GM21576 (cell line): ENCODE data around the gene MCRIP1.

Experiments
- ATAC-seq: cut with Tn5 transposase; IDR thresholded peaks from one replicate; pipeline ENCODE4 v1.9.1; 2021; ENCODE audit warnings: mild to moderate bottlenecking, moderate library complexity; ENCODE audit not compliant: unreplicated experiment

Gene MCRIP1

DNA sequence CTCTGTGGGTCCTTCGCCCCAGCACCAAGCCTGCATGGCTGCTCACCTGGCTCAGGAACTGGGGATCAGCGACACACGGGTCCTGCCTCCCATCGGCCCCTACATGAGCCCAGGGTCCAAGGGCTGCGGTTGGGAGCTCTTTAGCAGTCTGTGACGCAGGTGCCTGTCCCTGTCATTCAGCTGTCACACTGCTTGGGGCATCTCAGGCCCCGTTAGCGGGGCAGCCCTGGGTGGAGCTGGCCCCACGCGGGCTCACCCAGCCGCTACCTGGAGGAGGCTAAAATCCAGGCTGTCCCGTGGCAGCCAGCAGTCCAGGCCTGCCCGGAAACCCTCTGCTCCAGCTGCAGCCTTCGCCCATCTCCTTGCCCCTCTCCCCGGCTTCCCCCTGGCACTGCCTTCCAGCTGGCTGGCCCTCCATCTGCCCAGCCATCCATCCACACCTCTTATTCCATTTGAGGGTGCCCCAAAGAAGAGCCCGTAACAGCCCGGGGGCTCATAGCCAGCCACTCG is 25.8 kb downstream of the MCRIP1 start:
- no peak for ATAC-seq

GRCh38 chr17:81806461-81807209 is 26.5 kb downstream of the MCRIP1 start:
- no peak for ATAC-seq

DNA sequence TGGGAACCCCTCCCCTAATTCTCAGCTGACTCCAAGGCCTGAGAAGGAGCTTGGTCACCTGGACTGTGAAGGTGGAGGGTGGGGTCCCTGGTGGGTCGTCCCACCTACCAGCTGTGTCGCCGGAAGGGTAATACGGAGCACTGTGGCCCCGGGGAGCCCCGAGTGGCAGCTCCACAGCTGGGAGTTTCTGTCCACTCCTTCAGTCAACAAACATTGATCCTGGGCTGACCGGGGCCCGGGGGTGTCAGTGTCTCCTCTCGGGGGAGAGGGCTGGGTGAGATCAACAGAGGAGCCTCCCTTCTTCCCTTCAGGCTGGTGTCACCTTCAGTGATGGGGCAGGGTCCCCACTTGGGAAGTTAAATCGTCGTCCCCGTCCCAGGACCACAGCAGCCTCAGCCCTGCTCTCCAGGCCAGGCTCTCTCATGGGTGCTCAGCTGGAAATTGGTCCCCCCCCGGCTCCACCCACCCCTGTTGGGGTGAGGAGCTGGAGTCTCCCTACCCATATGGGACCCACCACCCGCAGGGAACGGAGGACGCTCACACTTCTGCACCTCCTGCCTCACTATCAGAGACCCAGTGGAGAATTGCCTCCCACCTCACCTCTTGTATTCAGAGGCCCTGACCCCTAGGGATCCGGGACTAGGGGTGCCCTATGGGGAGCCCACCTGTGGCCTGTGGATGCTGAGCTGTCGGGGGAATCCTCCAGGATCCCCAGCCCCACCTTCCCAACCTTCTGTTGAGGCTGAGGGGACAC is 27.2 kb downstream of the MCRIP1 start:
- no peak for ATAC-seq

GRCh38 chr17:81804559-81805399 is 28.3 kb downstream of the MCRIP1 start:
- ATAC-seq = no peak

- no peak for ATAC-seq
Observed at GRCh38 chr17:81803728-81804558, 29.1 kb downstream of the MCRIP1 start, which contains the start of gene GCGR. GCGR (plus strand) TSS chr17:81804150; CDS start chr17:81809019, 4,869 bp downstream.

- no peak for ATAC-seq
Observed at GRCh38 chr17:81802856-81803643, 30.0 kb downstream of the MCRIP1 start.

GRCh38 chr17:81802048-81802758 is 30.9 kb downstream of the MCRIP1 start:
- ATAC-seq = no peak

GRCh38 chr17:81801327-81801726 is 31.8 kb downstream of the MCRIP1 start:
- no peak for ATAC-seq

DNA sequence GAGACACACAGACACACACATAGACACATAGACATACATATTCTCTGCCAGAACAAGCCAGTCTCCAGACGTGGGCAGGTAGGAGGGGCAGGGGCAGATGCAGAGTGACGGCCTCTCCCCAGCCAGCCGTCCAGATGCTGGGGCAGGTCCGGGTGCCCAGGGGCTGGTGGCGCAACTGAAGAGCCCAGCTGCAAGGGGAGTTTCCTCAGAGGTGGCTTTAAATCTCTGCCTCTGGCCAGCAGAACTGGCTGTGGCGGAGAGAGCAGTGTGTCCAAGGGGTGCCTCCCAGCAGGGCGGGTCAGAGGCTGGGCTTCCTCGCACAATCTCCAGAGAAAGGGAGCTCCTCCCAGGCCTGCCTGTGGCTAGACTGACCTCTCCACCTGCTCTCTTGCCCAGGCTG is 38.6 kb downstream of the MCRIP1 start:
- ATAC-seq = no peak

DNA sequence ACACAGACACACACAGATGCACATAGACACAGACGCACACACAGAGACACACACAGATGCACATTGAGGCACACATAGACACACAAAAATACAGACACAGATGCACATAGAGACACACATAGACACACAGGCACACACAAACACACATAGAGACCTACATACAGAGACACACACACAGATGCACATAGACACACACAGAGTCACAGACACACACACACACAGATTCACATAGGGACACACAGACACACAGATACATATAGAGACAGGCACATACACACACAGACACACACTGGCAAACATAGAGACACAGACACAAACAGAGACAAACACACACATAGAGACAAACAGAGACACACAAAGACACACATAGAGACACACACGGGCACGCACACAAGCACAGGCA is 39.0 kb downstream of the MCRIP1 start:
- no peak for ATAC-seq

GRCh38 chr17:81792675-81793615 is 40.1 kb downstream of the MCRIP1 start:
- no peak for ATAC-seq
